ENCODE measurements around the gene SPEF1.

Gene SPEF1

DNA sequence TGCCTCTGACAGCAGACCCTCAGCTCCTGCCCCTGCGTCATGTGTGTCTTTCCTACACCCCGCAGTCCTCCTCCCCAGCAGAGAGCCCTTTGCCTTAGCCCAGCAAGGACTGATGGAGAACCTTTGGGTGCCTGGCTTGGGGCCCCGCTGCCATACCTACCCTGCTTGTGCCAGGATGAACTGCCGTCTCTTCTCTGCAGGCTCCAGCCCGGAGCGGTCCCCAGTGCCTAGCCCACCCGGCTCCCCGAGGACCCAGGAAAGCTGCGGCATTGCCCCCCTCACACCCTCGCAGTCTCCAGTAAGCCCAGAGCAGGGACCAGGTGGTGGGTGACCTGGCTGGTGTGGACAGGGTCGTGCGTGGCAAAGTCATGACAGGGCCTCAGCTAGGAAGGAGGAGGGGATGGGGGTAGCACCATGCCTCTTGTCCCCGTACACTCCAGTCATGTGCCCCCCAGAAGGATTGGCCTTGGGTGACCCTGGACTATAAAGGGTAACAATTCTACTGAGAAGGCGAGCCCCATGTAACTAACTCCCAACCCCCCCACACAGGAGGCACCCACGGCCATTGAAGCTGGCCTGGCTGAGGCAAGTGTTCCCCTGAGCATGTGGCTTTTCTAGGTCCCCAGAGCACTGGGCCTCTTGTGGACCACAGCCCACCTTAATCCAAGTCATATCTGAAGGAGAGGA is 40.5 kb downstream of the SPEF1 start:
- Histone ChIP-seq H4K20me1 (ENCODE audit: control insufficient read depth, insufficient read depth, low read depth, low read length) (no peaks in the 10 kb centered on the region), H3K79me2 (ENCODE audit: control insufficient read depth, low read length) (no peaks in the 10 kb centered on the region), H3K9me3 (ENCODE audit: control insufficient read depth, insufficient read depth, low read length) (no peaks in the 10 kb centered on the region), H3K4me1 (ENCODE audit: control insufficient read depth, low read length) (no peaks in the 10 kb centered on the region), H3K9me2 (replicated peaks; ENCODE audit: control insufficient read depth, low read length) (no peaks in the 10 kb centered on the region), H3K27me3 (ENCODE audit: control insufficient read depth, low read length) (peaks cover 16% of the 10 kb centered on the region; the same call in 1 of the 2 replicates), H3K4me2 (ENCODE audit: low read length) (no peak overlapping the region), H3F3A (ENCODE audit: control insufficient read depth, insufficient read depth) (no peaks in the 10 kb centered on the region; the same call in 1 of the 2 replicates), H3K4me3 (ENCODE audit: low read length) (no peak overlapping the region), H3K27ac (ENCODE audit: low read depth, low read length) (no peak overlapping the region), H3K36me3 (ENCODE audit: control insufficient read depth, low read length) (no peaks in the 10 kb centered on the region)
- no peak for TF ChIP-seq EZH2phosphoT487 (IDR thresholded peaks at IDR 0.05; ENCODE audit: borderline replicate concordance, low read length)
- TF ChIP-seq, protein P1, sequence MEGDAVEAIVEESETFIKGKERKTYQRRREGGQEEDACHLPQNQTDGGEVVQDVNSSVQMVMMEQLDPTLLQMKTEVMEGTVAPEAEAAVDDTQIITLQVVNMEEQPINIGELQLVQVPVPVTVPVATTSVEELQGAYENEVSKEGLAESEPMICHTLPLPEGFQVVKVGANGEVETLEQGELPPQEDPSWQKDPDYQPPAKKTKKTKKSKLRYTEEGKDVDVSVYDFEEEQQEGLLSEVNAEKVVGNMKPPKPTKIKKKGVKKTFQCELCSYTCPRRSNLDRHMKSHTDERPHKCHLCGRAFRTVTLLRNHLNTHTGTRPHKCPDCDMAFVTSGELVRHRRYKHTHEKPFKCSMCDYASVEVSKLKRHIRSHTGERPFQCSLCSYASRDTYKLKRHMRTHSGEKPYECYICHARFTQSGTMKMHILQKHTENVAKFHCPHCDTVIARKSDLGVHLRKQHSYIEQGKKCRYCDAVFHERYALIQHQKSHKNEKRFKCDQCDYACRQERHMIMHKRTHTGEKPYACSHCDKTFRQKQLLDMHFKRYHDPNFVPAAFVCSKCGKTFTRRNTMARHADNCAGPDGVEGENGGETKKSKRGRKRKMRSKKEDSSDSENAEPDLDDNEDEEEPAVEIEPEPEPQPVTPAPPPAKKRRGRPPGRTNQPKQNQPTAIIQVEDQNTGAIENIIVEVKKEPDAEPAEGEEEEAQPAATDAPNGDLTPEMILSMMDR (IDR thresholded peaks at IDR 0.05; ENCODE audit: low read depth, low read length, poor library complexity, severe bottlenecking): no peak

DNA sequence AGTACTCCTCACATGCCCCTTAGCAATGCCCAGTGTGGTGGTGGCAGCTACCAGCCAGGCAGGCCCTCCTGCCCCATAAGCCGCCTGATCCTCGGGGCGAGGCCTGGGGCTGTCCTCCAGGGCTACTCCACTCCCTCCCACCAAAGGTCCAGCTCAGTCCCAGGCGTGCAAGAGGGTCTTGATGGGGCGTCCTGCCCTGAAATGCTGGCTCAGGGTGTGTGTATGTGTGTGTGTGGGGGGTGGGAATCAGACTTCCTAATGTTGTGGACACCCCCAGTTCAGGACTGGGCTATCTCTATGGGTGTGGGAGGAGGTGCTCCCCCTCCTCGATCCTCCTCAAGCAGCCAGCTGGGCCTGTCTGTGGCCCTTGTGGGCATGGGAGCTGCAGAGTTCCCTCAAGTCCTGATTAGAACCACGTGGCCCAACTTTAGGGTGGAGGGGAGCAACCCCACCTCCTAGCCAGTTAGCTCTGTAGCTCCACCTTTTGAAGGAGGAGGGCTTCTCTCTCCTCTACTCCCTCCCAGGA is 41.3 kb downstream of the SPEF1 start:
- no peak overlapping the region for H3K27ac ChIP-seq (ENCODE audit: low read depth, low read length)
- no peaks in the 10 kb centered on the region for H3K36me3 ChIP-seq (ENCODE audit: control insufficient read depth, low read length)
- H3K4me3 ChIP-seq (ENCODE audit: low read length): no peak overlapping the region
- TF ChIP-seq EZH2phosphoT487 (IDR thresholded peaks at IDR 0.05; ENCODE audit: borderline replicate concordance, low read length): no peak
- TF ChIP-seq, protein P1 (IDR thresholded peaks at IDR 0.05; ENCODE audit: low read depth, low read length, poor library complexity, severe bottlenecking): no peak
- H3K79me2 ChIP-seq (ENCODE audit: control insufficient read depth, low read length): no peaks in the 10 kb centered on the region
- no peak overlapping the region for H3K4me2 ChIP-seq (ENCODE audit: low read length)
- H3K9me3 ChIP-seq (ENCODE audit: control insufficient read depth, insufficient read depth, low read length): no peaks in the 10 kb centered on the region
- H3K9me2 ChIP-seq (replicated peaks; ENCODE audit: control insufficient read depth, low read length): no peaks in the 10 kb centered on the region
- H4K20me1 ChIP-seq (ENCODE audit: control insufficient read depth, insufficient read depth, low read depth, low read length): no peaks in the 10 kb centered on the region
- H3K4me1 ChIP-seq (ENCODE audit: control insufficient read depth, low read length): no peaks in the 10 kb centered on the region
- H3K27me3 ChIP-seq (ENCODE audit: control insufficient read depth, low read length): peaks cover 16% of the 10 kb centered on the region; the same call in 1 of the 2 replicates
- no peaks in the 10 kb centered on the region; the same call in 1 of the 2 replicates for H3F3A ChIP-seq (ENCODE audit: control insufficient read depth, insufficient read depth)

- H3F3A ChIP-seq (ENCODE audit: control insufficient read depth, insufficient read depth): no peaks in the 10 kb centered on the region; the same call in 1 of the 2 replicates
Observed at GRCh38 chr20:3739054-3739925, 42.0 kb downstream of the SPEF1 start.

More at GRCh38 chr20:3739054-3739925, 42.0 kb downstream of the SPEF1 start:
- no peak overlapping the region for H3K27ac ChIP-seq (ENCODE audit: low read depth, low read length)
- H3K4me2 ChIP-seq (ENCODE audit: low read length): no peak overlapping the region
- no peaks in the 10 kb centered on the region for H3K79me2 ChIP-seq (ENCODE audit: control insufficient read depth, low read length)
- no peaks in the 10 kb centered on the region for H4K20me1 ChIP-seq (ENCODE audit: control insufficient read depth, insufficient read depth, low read depth, low read length)
- no peaks in the 10 kb centered on the region for H3K9me2 ChIP-seq (replicated peaks; ENCODE audit: control insufficient read depth, low read length)
- H3K4me3 ChIP-seq (ENCODE audit: low read length): no peak overlapping the region
- TF ChIP-seq, protein P1 (IDR thresholded peaks at IDR 0.05; ENCODE audit: low read depth, low read length, poor library complexity, severe bottlenecking): no peak
- no peak for TF ChIP-seq EZH2phosphoT487 (IDR thresholded peaks at IDR 0.05; ENCODE audit: borderline replicate concordance, low read length)
- H3K27me3 ChIP-seq (ENCODE audit: control insufficient read depth, low read length): peaks cover 13% of the 10 kb centered on the region; the same call in 1 of the 2 replicates
- no peaks in the 10 kb centered on the region for H3K9me3 ChIP-seq (ENCODE audit: control insufficient read depth, insufficient read depth, low read length)
- H3K4me1 ChIP-seq (ENCODE audit: control insufficient read depth, low read length): no peaks in the 10 kb centered on the region
- H3K36me3 ChIP-seq (ENCODE audit: control insufficient read depth, low read length): no peaks in the 10 kb centered on the region

Data from DOHH2 (cell line).